Kidney (tissue), 14 donors: ENCODE measurements around the gene SNN. TPM values are rescaled to one million over a fixed set of nuclear protein-coding genes. Genes with fewer than 3 reads are reported as not detected.

Experiments used
- DNase-seq, 5 donors: peaks; one replicate each; pipeline ENCODE4 v3.0.0-alpha.2; 2013 to 2020
- FAIRE-seq: peaks from 2 replicates; lab custom pipeline; 2012; peaks lifted over from hg19 to GRCh38; lab: Jason Lieb, UNC
- H3K27ac ChIP-seq, 2 donors: one replicate each; pipeline ENCODE4 v1.7.0; 2013; ENCODE audit warnings: low read depth in 2 of 2, low read length in 2 of 2, inconsistent platforms in 1 of 2
- H3K27me3 ChIP-seq: one replicate; pipeline ENCODE4 v1.7.1; 2013; ENCODE audit warnings: low read length, inconsistent platforms; ENCODE audit not compliant: control insufficient read depth, insufficient read depth
- H3K36me3 ChIP-seq, 3 donors: one replicate each; pipeline versions ENCODE4 v1.7.0 to v1.7.1; 2013; ENCODE audit warnings: low read length in 3 of 3, control low read depth in 1 of 3, inconsistent platforms in 1 of 3; ENCODE audit not compliant: insufficient read depth in 3 of 3, control insufficient read depth in 2 of 3
- H3K4me1 ChIP-seq, 3 donors: one replicate each; pipeline versions ENCODE4 v1.7.0 to v1.7.1; 2013; ENCODE audit warnings: low read length in 3 of 3, inconsistent platforms in 1 of 3, low read depth in 1 of 3; ENCODE audit not compliant: control insufficient read depth in 2 of 3, insufficient read depth in 2 of 3
- H3K4me3 ChIP-seq, 3 donors: one replicate each; pipeline versions ENCODE4 v1.7.0 to v1.8.1; 2013; ENCODE audit warnings: low read length in 3 of 3, control low read depth in 1 of 3, inconsistent platforms in 1 of 3
- H3K9ac ChIP-seq, 3 donors: one replicate each; pipeline versions ENCODE4 v1.7.0 to v1.7.1; 2013; ENCODE audit warnings: low read length in 3 of 3, control low read depth in 1 of 3, inconsistent platforms in 1 of 3
- H3K9me3 ChIP-seq, 3 donors: one replicate each; pipeline versions ENCODE4 v1.7.0 to v1.7.1; 2013; ENCODE audit warnings: low read length in 3 of 3, control low read depth in 1 of 3, inconsistent platforms in 1 of 3; ENCODE audit not compliant: control insufficient read depth in 2 of 3, insufficient read depth in 1 of 3
- intact Hi-C: fragments of 100-400 bp; cut with DNase I; formaldehyde crosslinking; loops from one replicate; pipeline ENCODE4 v1.11.1; 2022
- polyA plus RNA-seq: library from polyadenylated mRNA; stranded (reverse); fragments of 350-450 nt; fragmentation: Illumina TruSeq; extraction: RNeasy Lipid Tissue Mini Kit (QIAGEN cat#74804); gene quantifications from one replicate; pipeline ENCODE4 v1.2.3, GENCODE V29; 2014; ENCODE audit warnings: low read depth, low replicate concordance; ENCODE audit not compliant: insufficient read depth
- total RNA-seq: library from RNA; stranded (reverse); fragmentation: NEBNext Ultra II Directional; extraction: Animal tissue kit (Norgen Biotek cat#: 25700); gene quantifications from one replicate; pipeline ENCODE4 v1.2.1, GENCODE V29; 2021
- TF ChIP-seq, protein P1 (sequence below): IDR thresholded peaks from 3 replicates; pipeline ENCODE4 v1.5.1; 2012; ENCODE audit warnings: mild to moderate bottlenecking, moderate library complexity, borderline replicate concordance; ENCODE audit not compliant: insufficient read depth; ENCODE audit errors: extremely low read depth
- donor health status: control.
- donor health status: control.
- donor health status: control.
- donor health status: control.
- donor health status: control.
- donor health status: DM: yes; HTN: yes; CAD: no.
- donor health status: Normal renal cell carcinoma (clear cell type).

Gene SNN
- total and polyA plus RNA-seq, 2 donors from 2014 or later: 16.6 to 21.9 TPM

DNA sequence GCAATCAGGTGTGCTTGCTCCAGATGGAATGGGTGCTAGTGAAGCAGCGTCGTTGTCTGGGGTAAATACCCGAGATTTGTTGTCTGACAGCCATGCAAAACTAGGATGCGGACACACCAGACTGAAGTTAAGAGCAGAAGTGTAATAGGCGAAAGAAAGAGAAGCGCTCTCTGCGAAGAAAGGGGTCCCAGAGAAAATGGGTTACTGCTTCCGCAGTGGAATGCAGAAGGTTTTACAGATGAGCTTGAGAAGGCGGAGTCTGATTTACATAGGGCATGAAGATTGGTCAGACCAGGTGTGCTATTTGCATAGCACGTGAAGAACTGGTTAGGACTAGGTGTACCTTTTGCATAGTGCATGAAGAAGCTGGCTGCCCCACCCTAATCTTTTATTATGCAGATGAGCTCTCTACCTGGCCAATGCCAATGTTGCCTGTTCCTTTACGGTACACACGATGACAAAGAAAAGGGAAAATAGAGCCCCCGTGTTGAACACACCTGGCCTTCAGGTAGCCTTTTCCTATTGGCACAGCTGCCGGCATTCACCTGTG lies 32.0 kb upstream of the SNN start:
- Histone ChIP-seq H3K27ac (no peak overlapping the region), H3K36me3 (no peaks in the 10 kb centered on the region), H3K9me3 (no peaks in the 10 kb centered on the region), H3K9ac (peak overlapping the region in 1 of 3 donors; percentile 56), H3K27me3 (no peaks in the 10 kb centered on the region), H3K4me3 (peak overlapping the region; percentile 12 to 36 (median 22)), H3K4me1 (peaks cover 3 to 26% (median 21%) of the 10 kb centered on the region in 3 donors)
- DNase-seq (peak in 3 of 5 donors; percentile 60 to 82 (median 81)), FAIRE-seq (no peak)
- intact Hi-C loops: loop anchor here (10.0 kb wide), 1 partner anchor 51 kb away; the partner anchor contains the start of gene LITAF
- TF ChIP-seq, protein P1, sequence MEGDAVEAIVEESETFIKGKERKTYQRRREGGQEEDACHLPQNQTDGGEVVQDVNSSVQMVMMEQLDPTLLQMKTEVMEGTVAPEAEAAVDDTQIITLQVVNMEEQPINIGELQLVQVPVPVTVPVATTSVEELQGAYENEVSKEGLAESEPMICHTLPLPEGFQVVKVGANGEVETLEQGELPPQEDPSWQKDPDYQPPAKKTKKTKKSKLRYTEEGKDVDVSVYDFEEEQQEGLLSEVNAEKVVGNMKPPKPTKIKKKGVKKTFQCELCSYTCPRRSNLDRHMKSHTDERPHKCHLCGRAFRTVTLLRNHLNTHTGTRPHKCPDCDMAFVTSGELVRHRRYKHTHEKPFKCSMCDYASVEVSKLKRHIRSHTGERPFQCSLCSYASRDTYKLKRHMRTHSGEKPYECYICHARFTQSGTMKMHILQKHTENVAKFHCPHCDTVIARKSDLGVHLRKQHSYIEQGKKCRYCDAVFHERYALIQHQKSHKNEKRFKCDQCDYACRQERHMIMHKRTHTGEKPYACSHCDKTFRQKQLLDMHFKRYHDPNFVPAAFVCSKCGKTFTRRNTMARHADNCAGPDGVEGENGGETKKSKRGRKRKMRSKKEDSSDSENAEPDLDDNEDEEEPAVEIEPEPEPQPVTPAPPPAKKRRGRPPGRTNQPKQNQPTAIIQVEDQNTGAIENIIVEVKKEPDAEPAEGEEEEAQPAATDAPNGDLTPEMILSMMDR: no peak

DNA sequence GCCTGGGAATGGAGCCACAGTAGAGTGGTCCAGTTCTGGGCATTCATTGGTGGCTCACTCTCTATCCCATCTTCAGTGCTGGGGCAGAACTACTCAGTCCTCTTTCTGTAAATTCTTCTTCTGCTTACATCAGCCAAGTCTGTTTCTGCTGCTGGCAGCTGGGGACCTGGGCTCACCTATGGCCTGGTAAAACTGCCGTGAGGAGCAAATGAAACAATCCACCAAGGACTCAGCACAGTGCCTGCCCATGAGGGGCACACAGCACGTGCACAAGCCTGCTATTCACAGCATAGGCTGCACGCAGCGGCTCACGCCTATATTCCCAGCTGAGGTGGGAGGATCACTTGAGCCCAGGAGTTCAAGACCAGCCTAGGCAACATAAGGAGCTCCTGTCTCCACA lies 30.9 kb upstream of the SNN start:
- FAIRE-seq (no peak), DNase-seq (no peak)
- Histone ChIP-seq H3K9me3 (no peaks in the 10 kb centered on the region), H3K4me1 (peaks cover 0 to 26% (median 20%) of the 10 kb centered on the region in 3 donors), H3K36me3 (no peaks in the 10 kb centered on the region), H3K4me3 (no peak overlapping the region), H3K27me3 (no peaks in the 10 kb centered on the region), H3K9ac (peak overlapping the region in 1 of 3 donors; percentile 32), H3K27ac (no peak overlapping the region)
- TF ChIP-seq, protein P1: no peak
- intact Hi-C loops: loop anchor here (10.0 kb wide), 1 partner anchor 53 kb away; the partner anchor contains the start of gene LITAF

DNA sequence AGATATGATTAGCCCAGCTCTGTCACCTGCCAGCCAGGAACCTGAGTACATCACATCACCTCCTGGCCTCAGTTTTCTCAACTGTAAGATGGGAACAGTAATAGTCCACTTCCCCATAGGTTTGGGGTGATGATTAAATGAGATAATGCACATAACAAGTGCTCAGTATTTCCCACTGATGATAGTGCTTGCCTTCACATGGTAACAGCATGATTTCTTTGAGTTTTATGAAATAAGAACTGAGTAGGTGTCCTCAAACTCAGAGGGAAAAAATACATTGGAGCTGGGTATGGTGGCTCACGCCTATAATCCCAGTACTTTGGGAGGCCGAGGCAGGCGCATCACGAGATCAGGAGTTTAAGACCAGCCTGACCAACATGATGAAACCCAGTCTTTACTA lies 30.1 kb upstream of the SNN start:
- intact Hi-C loops: loop anchor here (10.0 kb wide), 1 partner anchor 53 kb away; the partner anchor contains the start of gene LITAF
- H3K9ac ChIP-seq: no peak overlapping the region
- no peaks in the 10 kb centered on the region for H3K36me3 ChIP-seq
- H3K27ac ChIP-seq: no peak overlapping the region
- H3K27me3 ChIP-seq: no peaks in the 10 kb centered on the region
- no peak for FAIRE-seq
- no peaks in the 10 kb centered on the region for H3K9me3 ChIP-seq
- no peak for DNase-seq
- TF ChIP-seq, protein P1: no peak
- no peak overlapping the region for H3K4me3 ChIP-seq
- H3K4me1 ChIP-seq: peaks cover 0 to 18% (median 13%) of the 10 kb centered on the region in 3 donors
